Ovary (tissue), 9 donors: ENCODE results near the gene STXBP1. TPM values are rescaled to one million over a fixed set of nuclear protein-coding genes. Genes with fewer than 3 reads are reported as not detected.

ENCODE experiments used
- DNase-seq, 5 donors: peaks; one replicate each; pipeline ENCODE4 v3.0.0-alpha.2; 2019 to 2020
- H3K27ac ChIP-seq, 2 donors: fragments of 200-600 bp; one replicate each; pipeline versions ENCODE4 v1.5.1 to v1.8.0; 2019 to 2022
- H3K27me3 ChIP-seq: fragments of 200-600 bp; one replicate; pipeline ENCODE4 v1.8.0; 2022
- H3K36me3 ChIP-seq: fragments of 200-600 bp; sonication (generic); one replicate; pipeline ENCODE4 v1.5.1; 2019
- H3K4me1 ChIP-seq: one replicate; pipeline ENCODE4 v1.8.1; 2013; ENCODE audit warnings: mild to moderate bottlenecking, moderate library complexity; ENCODE audit not compliant: insufficient read depth
- H3K4me3 ChIP-seq: fragments of 200-600 bp; sonication (generic); one replicate; pipeline ENCODE4 v1.5.1; 2017
- H3K9me3 ChIP-seq, 2 donors: fragments of 200-600 bp in 1 of 2; sonication (generic) in 1 of 2; one replicate each; pipeline versions ENCODE4 v1.5.1 to v1.8.1; 2013 to 2019; ENCODE audit warnings: mild to moderate bottlenecking in 1 of 2, moderate library complexity in 1 of 2
- EP300 ChIP-seq: sonication (generic); formaldehyde crosslinking; IDR thresholded peaks from one replicate; pipeline ENCODE4 v1.6.1; 2017; ENCODE audit warnings: antibody characterized with exemption
- POLR2A ChIP-seq: fragments of 450-650 bp; IDR thresholded peaks from one replicate; pipeline ENCODE4 v1.6.1; 2017; ENCODE audit warnings: antibody characterized with exemption, mild to moderate bottlenecking, moderate library complexity
- WGBS, 3 donors: extraction: QIAGEN DNeasy Blood & Tissue Kit in 1 of 3; methylation state at CpG; one replicate each; pipeline versions ENCODE4 v1.1.5 to v1.1.7; 2013 to 2017; 5-methylcytosine and 5-hydroxymethylcytosine counted together
- intact Hi-C, 4 donors: fragments of 100-400 bp; cut with DNase I; formaldehyde crosslinking; loops; one replicate each; pipeline versions ENCODE4 v1.11.0 to v1.15.1; 2022 to 2023
- polyA plus RNA-seq, 2 donors: library from polyadenylated mRNA; stranded (reverse); fragments of 200-250 nt in 1 of 2; fragments of 350-450 nt in 1 of 2; fragmentation: Illumina TruSeq in 1 of 2; extraction: RNeasy Lipid Tissue Mini Kit (QIAGEN cat#74804) in 1 of 2; gene quantifications; one replicate each; pipeline ENCODE4 v1.2.3, GENCODE V29; 2013 to 2014
- total RNA-seq, 7 donors: library from RNA; depleted of rRNA in 2 of 7; stranded (reverse); fragments of >200 nt in 2 of 7; fragmentation: NEBNext Ultra II Directional in 3 of 7; extraction: Animal tissue kit (Norgen Biotek cat#: 25700) in 3 of 7; gene quantifications; one replicate each; pipeline versions ENCODE4 v1.1.0 to v1.2.4, GENCODE V29; 2016 to 2023
- TF ChIP-seq, protein P1 (sequence below), 3 donors: fragments of 450-650 bp in 2 of 3; fragments of 200-600 bp in 1 of 3; IDR thresholded peaks; one replicate each; pipeline versions ENCODE4 v1.5.1 to v1.8.0; 2016 to 2022; ENCODE audit warnings: antibody characterized with exemption in 3 of 3, mild to moderate bottlenecking in 1 of 3
- donor health status: DM: no; HTN: no; CAD: no; lungs with moderate emphysema.
- donor health status: DM: no; HTN: no; CAD: no.
- donor health status: Bipolar disorder and iron deficiency.
- donor health status: DM: yes; HTN: yes; CAD: no.
- donor health status: DM: no; HTN: no; CAD: no.
- donor health status: DM: yes; HTN: yes; CAD: no.

Gene STXBP1
- total and polyA plus RNA-seq, 9 donors = 18.8 to 102 (median 75.7) TPM

DNA sequence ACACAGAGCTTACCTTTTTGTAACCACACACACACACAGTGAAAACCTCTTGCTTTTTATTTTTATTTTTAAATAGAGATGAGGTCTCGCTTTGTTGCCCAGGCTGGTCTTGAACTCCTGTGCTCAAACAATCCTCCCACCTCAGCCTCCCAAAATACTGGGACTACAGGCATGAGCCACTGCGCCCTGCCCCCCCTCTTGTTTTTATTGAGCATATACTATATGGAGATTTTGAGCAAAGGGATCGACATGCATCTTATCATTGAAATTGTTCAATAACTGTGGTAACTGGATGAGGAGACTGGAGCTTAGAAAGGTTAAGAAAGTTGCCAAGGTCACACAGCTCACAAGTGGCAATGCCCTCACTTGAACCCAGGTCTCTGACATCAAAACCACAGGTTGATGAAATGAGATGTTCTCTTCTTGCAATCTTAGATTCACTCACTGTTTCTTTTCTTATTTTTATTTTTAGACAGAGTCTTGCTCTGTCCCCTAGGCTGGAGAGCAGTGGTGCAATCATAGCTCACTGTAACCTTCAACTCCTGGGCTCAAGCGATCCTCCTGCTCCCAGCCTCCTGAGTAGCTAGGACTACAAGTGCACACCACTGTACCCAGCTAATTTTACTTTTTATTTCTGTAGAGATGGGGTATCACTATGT, 26.8 kb upstream of the STXBP1 start:
- TF ChIP-seq, protein P1, sequence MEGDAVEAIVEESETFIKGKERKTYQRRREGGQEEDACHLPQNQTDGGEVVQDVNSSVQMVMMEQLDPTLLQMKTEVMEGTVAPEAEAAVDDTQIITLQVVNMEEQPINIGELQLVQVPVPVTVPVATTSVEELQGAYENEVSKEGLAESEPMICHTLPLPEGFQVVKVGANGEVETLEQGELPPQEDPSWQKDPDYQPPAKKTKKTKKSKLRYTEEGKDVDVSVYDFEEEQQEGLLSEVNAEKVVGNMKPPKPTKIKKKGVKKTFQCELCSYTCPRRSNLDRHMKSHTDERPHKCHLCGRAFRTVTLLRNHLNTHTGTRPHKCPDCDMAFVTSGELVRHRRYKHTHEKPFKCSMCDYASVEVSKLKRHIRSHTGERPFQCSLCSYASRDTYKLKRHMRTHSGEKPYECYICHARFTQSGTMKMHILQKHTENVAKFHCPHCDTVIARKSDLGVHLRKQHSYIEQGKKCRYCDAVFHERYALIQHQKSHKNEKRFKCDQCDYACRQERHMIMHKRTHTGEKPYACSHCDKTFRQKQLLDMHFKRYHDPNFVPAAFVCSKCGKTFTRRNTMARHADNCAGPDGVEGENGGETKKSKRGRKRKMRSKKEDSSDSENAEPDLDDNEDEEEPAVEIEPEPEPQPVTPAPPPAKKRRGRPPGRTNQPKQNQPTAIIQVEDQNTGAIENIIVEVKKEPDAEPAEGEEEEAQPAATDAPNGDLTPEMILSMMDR (IDR thresholded peaks at IDR 0.05) = no peak
- TF ChIP-seq POLR2A (no peak), EP300 (no peak)
- no peaks in the 10 kb centered on the region for H3K9me3 ChIP-seq
- no peaks in the 10 kb centered on the region for H3K4me1 ChIP-seq
- intact Hi-C loops = loop anchor here in 2 of 4 donors (5.0 kb wide), 3 partner anchors 133 to 202 kb away; partner anchors contain the start of genes CDK9 (in 1 of the 2), LRSAM1 (in 1 of the 2) and RPL12 (in 1 of the 2)
- 88 to 95% (median 94%) methylated on average over 4 of the region's 4 CpGs for WGBS, 3 donors
- no peaks in the 10 kb centered on the region for H3K27me3 ChIP-seq
- no peak overlapping the region for H3K4me3 ChIP-seq
- no peaks in the 10 kb centered on the region for H3K36me3 ChIP-seq
- DNase-seq = no peak
- H3K27ac ChIP-seq = no peak overlapping the region

DNA sequence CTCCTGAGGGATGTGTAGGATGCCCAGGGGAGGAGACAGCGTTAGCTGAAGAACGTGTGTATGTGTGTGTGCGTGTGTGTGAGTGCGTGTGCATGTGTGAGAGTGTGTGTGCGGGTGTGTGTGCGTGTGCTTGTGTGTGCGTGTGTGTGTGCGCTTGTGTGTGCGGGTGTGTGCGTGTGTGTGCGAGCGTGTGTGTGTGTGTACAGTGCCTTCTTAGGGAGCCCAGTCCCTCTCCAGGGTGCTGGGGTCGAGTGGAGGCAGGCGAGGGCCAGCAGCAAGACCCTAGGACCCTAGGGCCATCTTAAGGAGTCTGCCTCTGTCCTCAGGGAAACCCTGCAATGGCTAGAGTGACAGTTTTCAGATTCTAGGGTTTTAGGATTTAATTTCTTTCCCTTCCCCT, 26.0 kb upstream of the STXBP1 start:
- no peak for TF ChIP-seq POLR2A
- H3K4me1 ChIP-seq = no peaks in the 10 kb centered on the region
- no peak overlapping the region for H3K4me3 ChIP-seq
- WGBS, 3 donors = 67 to 72% (median 68%) methylated on average over 14 of the region's 14 CpGs
- no peaks in the 10 kb centered on the region for H3K9me3 ChIP-seq
- H3K36me3 ChIP-seq = no peaks in the 10 kb centered on the region
- intact Hi-C loops = loop anchor here (1.0 to 5.0 kb wide), 5 partner anchors 81 to 201 kb away; partner anchors contain the start of genes CDK9 (in 1 of the 4), LRSAM1 (in 1 of the 4) and RPL12 (in 1 of the 4)
- no peak overlapping the region for H3K27ac ChIP-seq
- peak in 1 of 5 donors; percentile 47 for DNase-seq
- H3K27me3 ChIP-seq = no peaks in the 10 kb centered on the region

DNA sequence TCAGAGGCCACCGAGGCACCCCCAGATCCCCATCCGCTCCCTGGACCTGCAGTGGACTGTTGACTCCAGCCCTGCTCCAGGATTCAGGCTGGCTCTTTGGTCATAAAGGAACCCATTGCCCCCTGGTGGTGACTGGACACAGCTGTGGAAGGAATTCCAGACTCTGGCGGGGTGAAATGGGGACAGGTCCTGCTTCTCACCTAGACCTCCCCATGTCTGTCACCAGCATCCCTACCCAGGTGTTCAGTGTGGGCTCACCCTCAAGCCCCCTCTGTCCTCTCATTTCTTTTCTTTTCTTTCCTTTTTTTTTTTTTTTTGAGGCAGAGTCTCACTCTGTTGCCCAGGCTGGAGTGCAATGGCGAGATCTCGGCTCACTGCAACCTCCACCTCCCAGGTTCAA, 25.5 kb upstream of the STXBP1 start:
- WGBS, 3 donors = 50 to 59% (median 50%) methylated on average over 5 of the region's 5 CpGs
- Histone ChIP-seq H3K27ac (no peak overlapping the region), H3K36me3 (no peaks in the 10 kb centered on the region), H3K9me3 (no peaks in the 10 kb centered on the region), H3K4me3 (no peak overlapping the region), H3K27me3 (no peaks in the 10 kb centered on the region), H3K4me1 (no peaks in the 10 kb centered on the region)
- intact Hi-C loops = loop anchor here (1.0 to 5.0 kb wide), 5 partner anchors 82 to 201 kb away; partner anchors contain the start of genes CDK9 (in 1 of the 4), LRSAM1 (in 1 of the 4) and RPL12 (in 1 of the 4)
- peak; percentile 81 to 90 (median 82) for DNase-seq
- TF ChIP-seq EP300 = no peak
- TF ChIP-seq POLR2A = peak; percentile 16
- TF ChIP-seq, protein P1 (IDR thresholded peaks at IDR 0.05) = peak; percentile 48 to 94 (median 92)

DNA sequence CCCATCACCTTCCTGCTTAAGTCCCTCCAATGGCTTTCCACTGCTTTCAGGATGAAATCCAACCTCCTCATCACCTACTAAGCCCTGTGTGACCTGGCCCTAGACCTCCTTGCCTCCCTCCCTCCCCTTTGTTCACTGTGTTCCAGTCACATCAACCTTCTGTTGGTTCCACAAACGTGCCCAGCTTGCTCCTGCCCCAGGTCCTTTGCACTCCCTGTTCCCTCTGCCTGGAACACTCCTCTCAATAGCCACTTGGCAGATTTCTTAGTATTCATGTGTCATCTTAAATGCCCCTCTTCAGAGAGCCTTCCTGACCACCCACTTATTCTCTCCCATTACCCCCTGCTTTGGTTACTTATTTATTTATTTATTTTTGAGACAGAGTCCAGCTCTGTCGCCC, 24.1 kb upstream of the STXBP1 start:
- intact Hi-C loops = loop anchor here (2.0 to 5.0 kb wide), 5 partner anchors 83 to 335 kb away; partner anchors contain the start of genes CDK9 (in 1 of the 4), LRSAM1 (in 1 of the 4) and RPL12 (in 1 of the 4)

More for the DNA sequence above, 24.1 kb upstream of the STXBP1 start:
- no peaks in the 10 kb centered on the region for H3K9me3 ChIP-seq
- WGBS, 3 donors = 67 to 74% (median 68%) methylated on average over 2 of the region's 2 CpGs
- no peak for DNase-seq
- H3K27ac ChIP-seq = no peak overlapping the region
- no peaks in the 10 kb centered on the region for H3K4me1 ChIP-seq
- H3K4me3 ChIP-seq = no peak overlapping the region
- TF ChIP-seq EP300 = no peak
- TF ChIP-seq POLR2A = no peak
- TF ChIP-seq, protein P1 (IDR thresholded peaks at IDR 0.05) = no peak
- no peaks in the 10 kb centered on the region for H3K27me3 ChIP-seq
- H3K36me3 ChIP-seq = no peaks in the 10 kb centered on the region
